Endothelial cell of umbilical vein (primary cell): ENCODE measurements around the gene CYTH2. TPM values are rescaled to one million over a fixed set of nuclear protein-coding genes. Genes with fewer than 3 reads are reported as not detected.

Source experiments
- Bru-seq: library from RNA; stranded (reverse); fragments of 400-500 nt; gene quantifications from one replicate; lab custom pipeline; 2021; lab: Mats Ljungman, UMichigan
- BruChase-seq, 2 experiments: library from RNA; stranded (reverse); fragments of 400-500 nt; gene quantifications; one replicate each; lab custom pipeline; 2021; lab: Mats Ljungman, UMichigan
- BruUV-seq: library from RNA; stranded (reverse); fragments of 400-500 nt; replicated peaks from 2 replicates; lab custom pipeline; 2021; lab: Mats Ljungman, UMichigan
- CTCF ChIA-PET: fragments of 300-600, 350-600 bp; sonication (Branson Sonifier 250); formaldehyde crosslinking; loops from one replicate; lab custom pipeline; 2021; ENCODE audit warnings: antibody characterized with exemption, inconsistent platforms; lab: Charles Lee
- POLR2A ChIA-PET: fragments of 300-600, 350-600 bp; sonication (Branson Sonifier 250); formaldehyde crosslinking; loops from one replicate; lab custom pipeline; 2021; ENCODE audit warnings: antibody characterized with exemption, inconsistent platforms; lab: Charles Lee
- DNase-seq: peaks from one replicate; pipeline ENCODE4 v3.0.0-alpha.2; 2011; ENCODE audit warnings: low read depth, low spot score
- FAIRE-seq: peaks from 2 replicates; lab custom pipeline; 2011; peaks lifted over from hg19 to GRCh38; lab: Jason Lieb, UNC
- H2AFZ ChIP-seq: 2 replicates; pipeline ENCODE4 v1.6.0; 2012; ENCODE audit warnings: low read depth, low read length, control low read depth, inconsistent platforms
- H3K27ac ChIP-seq: 2 replicates; pipeline ENCODE4 v1.5.1; 2011; ENCODE audit warnings: low read depth, mild to moderate bottlenecking, control low read depth, low read length, moderate library complexity; ENCODE audit not compliant: insufficient read depth
- H3K27me3 ChIP-seq, 2 experiments: 2 replicates each; pipeline versions ENCODE4 v1.6.0 to v1.6.1; 2011; ENCODE audit warnings: low read length in 2 of 2, mixed read lengths in 1 of 2; ENCODE audit not compliant: control insufficient read depth in 2 of 2, insufficient read depth in 2 of 2
- H3K36me3 ChIP-seq, 2 experiments: 2 replicates in 1 of 2; 3 replicates in 1 of 2; pipeline ENCODE4 v1.5.1; 2011; ENCODE audit warnings: low read length in 2 of 2, mild to moderate bottlenecking in 1 of 2, moderate library complexity in 1 of 2; ENCODE audit not compliant: control insufficient read depth in 2 of 2, insufficient read depth in 2 of 2; ENCODE audit errors: extremely low read depth in 1 of 2
- H3K4me1 ChIP-seq: 3 replicates; pipeline ENCODE4 v1.5.1; 2011; ENCODE audit warnings: mild to moderate bottlenecking, low read length; ENCODE audit not compliant: control insufficient read depth, insufficient read depth; ENCODE audit errors: extremely low read depth
- H3K4me2 ChIP-seq: 2 replicates; pipeline ENCODE4 v1.6.1; 2011; ENCODE audit warnings: low read length, control low read depth, mixed read lengths; ENCODE audit not compliant: insufficient read depth
- H3K4me3 ChIP-seq, 3 experiments: fragments of 200-600 bp in 1 of 3; sonication (generic), shearing (Covaris generic) in 1 of 3; replicated peaks in 1 of 3; 2 replicates each; pipeline ENCODE4 v1.5.1; 2011 to 2016; ENCODE audit warnings: control low read depth in 3 of 3, low read length in 3 of 3, mild to moderate bottlenecking in 2 of 3, inconsistent platforms in 1 of 3, low read depth in 1 of 3, moderate library complexity in 1 of 3; ENCODE audit not compliant: insufficient read depth in 1 of 3
- H3K79me2 ChIP-seq: 2 replicates; pipeline ENCODE4 v1.6.0; 2012; ENCODE audit warnings: low read length, inconsistent platforms; ENCODE audit not compliant: control insufficient read depth, insufficient read depth
- H3K9ac ChIP-seq: replicated peaks from 2 replicates; pipeline ENCODE3; 2011; ENCODE audit warnings: low read length, control low read depth; ENCODE audit not compliant: insufficient read depth; ENCODE audit errors: extremely low read depth
- H3K9me1 ChIP-seq: replicated peaks from 3 replicates; pipeline ENCODE4 v1.6.0; 2011; ENCODE audit warnings: mild to moderate bottlenecking, low read length; ENCODE audit not compliant: control insufficient read depth, insufficient read depth; ENCODE audit errors: extremely low read depth
- H3K9me3 ChIP-seq: replicated peaks from 2 replicates; pipeline ENCODE4 v1.5.1; 2012; ENCODE audit warnings: low read length, inconsistent platforms; ENCODE audit not compliant: control insufficient read depth, insufficient read depth
- H4K20me1 ChIP-seq: replicated peaks from 2 replicates; pipeline ENCODE3; 2011; ENCODE audit warnings: mild to moderate bottlenecking, low read length; ENCODE audit not compliant: control insufficient read depth, insufficient read depth; ENCODE audit errors: extremely low read depth
- EZH2 ChIP-seq: IDR thresholded peaks from 2 replicates; pipeline ENCODE4 v1.6.1; 2012; ENCODE audit warnings: borderline replicate concordance, low read depth, mild to moderate bottlenecking, moderate library complexity, low read length, inconsistent platforms; ENCODE audit not compliant: severe bottlenecking
- FOS ChIP-seq: IDR thresholded peaks from 2 replicates; pipeline ENCODE4 v1.6.1; 2011; ENCODE audit warnings: mild to moderate bottlenecking, low read length, moderate library complexity, borderline replicate concordance; ENCODE audit not compliant: insufficient read depth
- GATA2 ChIP-seq: IDR thresholded peaks from 2 replicates; pipeline ENCODE4 v1.7.0; 2011; ENCODE audit warnings: low read depth, mild to moderate bottlenecking, moderate library complexity, mixed read lengths, low read length; ENCODE audit not compliant: insufficient read length, insufficient read depth
- JUN ChIP-seq: IDR thresholded peaks from 2 replicates; pipeline ENCODE4 v1.6.1; 2011; ENCODE audit warnings: borderline replicate concordance, low read depth; ENCODE audit not compliant: insufficient read length, insufficient read depth
- MYC ChIP-seq: IDR thresholded peaks from one replicate; pipeline ENCODE4 v1.6.1; 2011; ENCODE audit warnings: mild to moderate bottlenecking, low read depth, low read length
- POLR2A ChIP-seq: IDR thresholded peaks from 2 replicates; pipeline ENCODE4 v1.6.1; 2012; ENCODE audit warnings: low read depth, mild to moderate bottlenecking, control low read depth, low read length
- POLR2AphosphoS5 ChIP-seq: IDR thresholded peaks from 2 replicates; pipeline ENCODE4 v1.6.1; 2012; ENCODE audit warnings: low read depth, mild to moderate bottlenecking, control low read depth, low read length, moderate library complexity; ENCODE audit not compliant: insufficient read depth
- dilution Hi-C: fragments of 300-500 bp; cut with MboI; formaldehyde crosslinking; loops from one replicate; pipeline ENCODE4 v1.15.0; 2019; ENCODE audit warnings: low sequenced_read_pairs; ENCODE audit not compliant: extremely low pct_ligation_motif_present
- intact Hi-C: fragments of 100-400 bp; cut with micrococcal nuclease; formaldehyde crosslinking; loops from one replicate; pipeline ENCODE4 v1.10.0; 2022
- long read RNA-seq: library from polyadenylated mRNA; stranded (forward); transcript quantifications from one replicate; pipeline ENCODE4 v2.0.0, GENCODE V29; 2021
- polyA minus RNA-seq, 3 experiments: library from RNA; depleted of rRNA, polyadenylated mRNA; stranded (reverse); fragments of >200 nt; gene quantifications; 1 replicate in 1 of 3; 2 replicates in 2 of 3; pipeline ENCODE4 v1.2.3, GENCODE V29; 2011
- polyA plus RNA-seq, 4 experiments: library from polyadenylated mRNA; depleted of rRNA in 3 of 4; stranded (reverse) in 3 of 4; unstranded in 1 of 4; fragments of >200 nt; gene quantifications; 2 replicates each; pipeline versions ENCODE4 v1.2.1 to v1.2.3, GENCODE V29; 2011 to 2012; ENCODE audit warnings: missing spikeins in 1 of 4
- total RNA-seq: library from RNA; stranded (reverse); gene quantifications from 2 replicates; pipeline ENCODE4 v1.2.3, GENCODE V29; 2021
- TF ChIP-seq, protein P1 (sequence below): IDR thresholded peaks from 2 replicates; pipeline ENCODE4 v1.6.1; 2011; ENCODE audit not compliant: insufficient read depth, insufficient read length
- TF ChIP-seq, protein P2 (sequence below), 2 donors: IDR thresholded peaks; 1 replicate in 1 of 2; 2 replicates in 1 of 2; pipeline ENCODE4 v1.5.1; 2011; ENCODE audit warnings: low read length in 2 of 2, mild to moderate bottlenecking in 2 of 2, moderate library complexity in 2 of 2, control low read depth in 1 of 2, inconsistent platforms in 1 of 2, low read depth in 1 of 2; ENCODE audit not compliant: insufficient read depth in 1 of 2; ENCODE audit errors: extremely low read depth in 1 of 2

CYTH2 gene, protein sequence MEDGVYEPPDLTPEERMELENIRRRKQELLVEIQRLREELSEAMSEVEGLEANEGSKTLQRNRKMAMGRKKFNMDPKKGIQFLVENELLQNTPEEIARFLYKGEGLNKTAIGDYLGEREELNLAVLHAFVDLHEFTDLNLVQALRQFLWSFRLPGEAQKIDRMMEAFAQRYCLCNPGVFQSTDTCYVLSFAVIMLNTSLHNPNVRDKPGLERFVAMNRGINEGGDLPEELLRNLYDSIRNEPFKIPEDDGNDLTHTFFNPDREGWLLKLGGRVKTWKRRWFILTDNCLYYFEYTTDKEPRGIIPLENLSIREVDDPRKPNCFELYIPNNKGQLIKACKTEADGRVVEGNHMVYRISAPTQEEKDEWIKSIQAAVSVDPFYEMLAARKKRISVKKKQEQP
- total RNA-seq (119 and 125 TPM in 2 replicates), polyA plus RNA-seq (98.4 and 98.6 TPM in 2 replicates), polyA minus RNA-seq (85.6 and 95.7 TPM in 2 replicates), Bru-seq, nascent RNA (percentile 84 among the genes with signal in this experiment), BruChase-seq, experiment 1, labeled RNA remaining after a 6-hour chase (percentile 98 among the genes with signal in this experiment), BruChase-seq, experiment 2, labeled RNA remaining after a 2-hour chase (percentile 95 among the genes with signal in this experiment)
- polyA plus RNA-seq (2011; cell fraction: cytosol; rRNA removed), result 91.8 and 108 TPM in 2 replicates
- 309 and 317 TPM in 2 replicates for polyA plus RNA-seq (2011; cell fraction: nucleus; rRNA removed)
- 61.0 and 67.4 TPM in 2 replicates for polyA plus RNA-seq (2012)
- polyA minus RNA-seq (2011; cell fraction: cytosol; rRNA and poly(A)+ RNA removed), result 14.1 TPM
- polyA minus RNA-seq (2011; cell fraction: nucleus; rRNA and poly(A)+ RNA removed), result 109 and 123 TPM in 2 replicates
- long read RNA-seq, full-length matches to known transcripts, result 98 of 130 reads
- long read RNA-seq, partial matches to known transcripts, result 27 of 130 reads
- long read RNA-seq, other reads (novel, unspliced or antisense), result 5 of 130 reads

DNA sequence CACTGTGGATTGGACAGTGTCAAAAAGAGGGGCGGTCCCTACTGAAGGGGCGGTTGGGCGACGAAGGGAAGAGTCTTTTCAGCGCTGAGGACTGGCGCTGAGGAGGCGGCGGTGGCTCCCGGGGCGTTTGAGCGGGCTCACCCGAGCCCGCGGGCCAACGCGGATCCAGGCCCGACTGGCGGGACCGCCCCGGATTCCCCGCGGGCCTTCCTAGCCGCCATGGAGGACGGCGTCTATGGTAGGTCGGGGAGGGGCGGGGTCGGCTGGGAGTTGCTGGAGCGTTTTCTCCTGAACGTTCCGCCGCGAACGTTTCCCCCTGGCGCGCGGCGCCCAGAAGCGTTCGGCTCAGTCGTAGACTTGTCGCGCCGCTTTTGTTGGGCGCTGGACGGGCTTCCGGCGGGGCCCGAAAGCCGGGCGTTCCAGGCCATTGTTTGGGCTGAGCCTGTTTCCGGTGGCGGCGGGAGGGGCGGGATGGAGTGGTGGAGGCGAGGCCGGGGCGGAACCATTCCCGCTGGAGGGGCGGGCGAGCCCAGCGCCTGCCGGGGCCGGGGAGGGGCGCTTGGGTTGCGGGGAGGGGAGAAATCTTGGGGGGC lies at the start of gene CYTH2:
CYTH2 (plus strand) TSS at position 81 of the 593 bp plus-strand sequence; CDS start at position 220, 139 bp downstream.
- FAIRE-seq, result no peak
- TSS peak; percentile 98 for BruUV-seq
- H3K79me2 ChIP-seq, result peaks cover 22% of the 10 kb centered on the region

DNA sequence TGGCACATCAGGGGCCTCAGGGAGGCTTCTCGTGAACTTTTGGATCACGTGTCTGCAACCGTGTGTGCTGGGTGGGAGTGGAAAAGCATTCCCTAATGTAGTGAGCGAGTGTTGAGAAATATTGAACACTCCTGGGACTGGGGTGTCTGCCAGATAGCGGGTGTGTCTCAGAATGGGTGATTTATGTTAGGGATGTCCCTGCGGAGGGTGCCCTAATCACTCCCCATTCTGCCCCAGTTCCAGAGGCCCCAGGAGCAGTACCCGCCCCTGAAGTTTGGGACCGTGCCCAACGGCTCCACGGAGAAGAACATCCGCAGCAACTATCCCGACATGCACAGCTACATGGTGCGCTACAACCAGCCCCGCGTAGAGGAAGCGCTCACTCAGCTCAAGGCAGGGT lies 47.6 kb upstream of the CYTH2 start:
- DNase-seq, result no peak

More for the DNA sequence above, at the start of gene CYTH2:
- H3K4me2 ChIP-seq, result peak within 1 kb of the TSS; percentile 86
- intact Hi-C loops (loop anchor here (2.0 kb wide), 4 partner anchors 23 to 149 kb away; partner anchors contain the start of genes GRWD1 and KDELR1), dilution Hi-C loops (no loop called here)
- CTCF ChIA-PET, result interaction anchor here (0.7 to 1.4 kb wide), 5 partner anchors 10 to 120 kb away, joined by 3 to 9 read pairs (median 4); no protein-coding TSS in a partner anchor
- peak within 1 kb of the TSS; percentile 74 to 85 (median 85) for H3K4me3 ChIP-seq
- H2AFZ ChIP-seq, result peak within 1 kb of the TSS; percentile 64
- no peaks in the 10 kb centered on the region for H3K9me1 ChIP-seq
- POLR2A ChIA-PET, result interaction anchor here (0.7 to 1.0 kb wide), 4 partner anchors 12 to 87 kb away, joined by 3 to 5 read pairs (median 3); no protein-coding TSS in a partner anchor
- H4K20me1 ChIP-seq, result no peaks in the 10 kb centered on the region
- TF ChIP-seq POLR2A (peak; percentile 99), EZH2 (no peak), POLR2AphosphoS5 (peak; percentile 96)
- no peaks in the 10 kb centered on the region for H3K27me3 ChIP-seq
- DNase-seq, result peak; percentile 79
- H3K9me3 ChIP-seq, result no peaks in the 10 kb centered on the region
- H3K9ac ChIP-seq, result peak within 1 kb of the TSS; percentile 98
- H3K27ac ChIP-seq, result peak within 1 kb of the TSS; percentile 94
- H3K36me3 ChIP-seq, result peaks cover 11 to 35% of the 10 kb centered on the region in 2 experiments
- H3K4me1 ChIP-seq, result peaks cover 8% of the 10 kb centered on the region

More for the DNA sequence above, 47.6 kb upstream of the CYTH2 start:
- ChIA-PET CTCF (no interaction called here), POLR2A (no interaction called here)
- no peak overlapping the region for H3K4me2 ChIP-seq
- H2AFZ ChIP-seq, result no peak overlapping the region
- H4K20me1 ChIP-seq, result no peaks in the 10 kb centered on the region
- H3K36me3 ChIP-seq, result no peaks in the 10 kb centered on the region
- FAIRE-seq, result no peak
- no peaks in the 10 kb centered on the region for H3K27me3 ChIP-seq
- peaks cover 12% of the 10 kb centered on the region for H3K4me1 ChIP-seq
- no peak for TF ChIP-seq EZH2
- TF ChIP-seq GATA2, result no peak
- TF ChIP-seq POLR2AphosphoS5, result no peak
- TF ChIP-seq MYC, result no peak
- TF ChIP-seq POLR2A, result no peak
- no peak for TF ChIP-seq FOS
- TF ChIP-seq, protein P1, sequence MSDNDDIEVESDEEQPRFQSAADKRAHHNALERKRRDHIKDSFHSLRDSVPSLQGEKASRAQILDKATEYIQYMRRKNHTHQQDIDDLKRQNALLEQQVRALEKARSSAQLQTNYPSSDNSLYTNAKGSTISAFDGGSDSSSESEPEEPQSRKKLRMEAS, result no peak
- TF ChIP-seq, protein P2, sequence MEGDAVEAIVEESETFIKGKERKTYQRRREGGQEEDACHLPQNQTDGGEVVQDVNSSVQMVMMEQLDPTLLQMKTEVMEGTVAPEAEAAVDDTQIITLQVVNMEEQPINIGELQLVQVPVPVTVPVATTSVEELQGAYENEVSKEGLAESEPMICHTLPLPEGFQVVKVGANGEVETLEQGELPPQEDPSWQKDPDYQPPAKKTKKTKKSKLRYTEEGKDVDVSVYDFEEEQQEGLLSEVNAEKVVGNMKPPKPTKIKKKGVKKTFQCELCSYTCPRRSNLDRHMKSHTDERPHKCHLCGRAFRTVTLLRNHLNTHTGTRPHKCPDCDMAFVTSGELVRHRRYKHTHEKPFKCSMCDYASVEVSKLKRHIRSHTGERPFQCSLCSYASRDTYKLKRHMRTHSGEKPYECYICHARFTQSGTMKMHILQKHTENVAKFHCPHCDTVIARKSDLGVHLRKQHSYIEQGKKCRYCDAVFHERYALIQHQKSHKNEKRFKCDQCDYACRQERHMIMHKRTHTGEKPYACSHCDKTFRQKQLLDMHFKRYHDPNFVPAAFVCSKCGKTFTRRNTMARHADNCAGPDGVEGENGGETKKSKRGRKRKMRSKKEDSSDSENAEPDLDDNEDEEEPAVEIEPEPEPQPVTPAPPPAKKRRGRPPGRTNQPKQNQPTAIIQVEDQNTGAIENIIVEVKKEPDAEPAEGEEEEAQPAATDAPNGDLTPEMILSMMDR (IDR thresholded peaks at IDR 0.05; ENCODE audit: extremely low read depth in 1 of 2, insufficient read depth in 1 of 2, low read depth in 1 of 2, low read length in 2 of 2), result no peak
- no peak for TF ChIP-seq JUN
- no TSS peak for BruUV-seq
- H3K4me3 ChIP-seq, result no peak overlapping the region
- dilution Hi-C loops (no loop called here), intact Hi-C loops (no loop called here)
- H3K9me1 ChIP-seq, result no peaks in the 10 kb centered on the region
- no peaks in the 10 kb centered on the region for H3K9me3 ChIP-seq
- H3K9ac ChIP-seq, result no peak overlapping the region
- H3K79me2 ChIP-seq, result no peaks in the 10 kb centered on the region
- no peak overlapping the region for H3K27ac ChIP-seq
